HG03103 (cell line): ENCODE measurements around the gene ADARB1.

Experiments used
- ATAC-seq: cut with Tn5 transposase; IDR thresholded peaks from one replicate; pipeline ENCODE4 v1.9.1; 2021; ENCODE audit warnings: low read depth; ENCODE audit not compliant: unreplicated experiment

ADARB1 gene

DNA sequence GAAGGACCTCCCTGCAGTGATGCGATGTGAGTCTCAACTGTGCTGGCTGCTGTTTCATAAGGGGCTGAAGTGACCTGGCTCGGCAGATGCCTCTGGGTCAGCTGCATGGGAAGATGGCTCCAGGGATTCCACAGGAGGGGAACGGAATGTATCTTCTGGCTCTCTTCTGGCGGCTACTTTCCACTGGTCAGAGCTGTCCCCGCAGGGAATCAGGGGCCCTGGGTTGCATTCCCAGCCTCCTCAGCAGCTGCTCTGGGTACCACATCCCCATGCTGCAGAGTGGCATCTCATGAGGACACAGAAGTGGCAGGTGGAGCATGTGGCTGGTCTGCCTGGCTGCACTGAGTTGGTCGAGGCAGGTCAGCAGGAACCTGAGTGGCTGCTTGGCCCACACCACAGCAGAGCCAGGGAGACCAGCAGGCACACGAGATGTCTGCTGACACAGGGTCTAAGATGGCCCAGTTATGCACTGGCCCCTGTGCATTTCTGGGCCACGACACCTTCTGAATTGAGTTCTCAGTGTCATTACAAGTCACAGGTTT is 170.5 kb downstream of the ADARB1 start:
- ATAC-seq, result no peak

DNA sequence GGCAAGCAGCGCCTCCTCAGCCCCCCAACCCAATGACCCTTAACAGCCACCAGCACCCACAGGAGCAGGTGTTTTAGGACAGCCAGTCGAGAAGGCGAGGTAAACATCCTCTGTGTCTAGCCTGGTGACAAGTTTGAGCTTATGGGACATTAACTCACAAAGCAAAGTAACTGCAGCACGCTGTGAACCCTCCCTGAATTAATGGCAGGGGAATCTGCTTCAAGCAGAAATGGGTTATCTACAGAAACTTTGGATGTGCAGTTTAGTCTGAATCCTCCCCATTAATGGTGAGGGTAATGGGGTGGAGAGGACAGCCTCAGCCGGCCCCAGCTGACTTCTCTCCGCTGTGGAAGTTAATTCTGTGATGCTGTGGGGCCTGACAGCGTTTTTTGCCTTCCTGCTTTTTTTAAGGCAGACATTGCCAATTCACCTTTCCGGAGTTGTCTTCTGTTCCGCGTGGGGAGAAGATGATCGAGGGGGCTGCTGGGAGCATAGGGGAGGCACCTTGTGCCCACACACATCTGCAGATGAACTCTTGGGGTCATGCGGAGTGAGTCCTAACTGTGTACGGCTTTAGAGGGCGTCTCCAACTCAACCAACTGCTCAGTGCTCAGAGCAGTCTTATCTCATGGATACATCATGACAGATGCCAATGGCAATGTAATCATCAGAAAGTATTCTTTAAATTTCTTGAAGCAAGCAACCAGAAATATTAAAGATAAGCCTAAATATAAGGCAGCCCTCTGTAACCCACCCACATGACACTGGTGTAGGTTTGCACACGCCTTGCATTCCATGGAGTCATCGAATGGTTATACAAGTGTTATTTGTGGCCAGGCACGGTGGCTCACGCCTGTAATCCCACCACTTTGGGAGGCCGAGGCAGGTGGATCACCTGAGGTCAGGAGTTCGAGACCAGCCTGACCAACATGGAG is 172.3 kb downstream of the ADARB1 start:
- no peak for ATAC-seq

DNA sequence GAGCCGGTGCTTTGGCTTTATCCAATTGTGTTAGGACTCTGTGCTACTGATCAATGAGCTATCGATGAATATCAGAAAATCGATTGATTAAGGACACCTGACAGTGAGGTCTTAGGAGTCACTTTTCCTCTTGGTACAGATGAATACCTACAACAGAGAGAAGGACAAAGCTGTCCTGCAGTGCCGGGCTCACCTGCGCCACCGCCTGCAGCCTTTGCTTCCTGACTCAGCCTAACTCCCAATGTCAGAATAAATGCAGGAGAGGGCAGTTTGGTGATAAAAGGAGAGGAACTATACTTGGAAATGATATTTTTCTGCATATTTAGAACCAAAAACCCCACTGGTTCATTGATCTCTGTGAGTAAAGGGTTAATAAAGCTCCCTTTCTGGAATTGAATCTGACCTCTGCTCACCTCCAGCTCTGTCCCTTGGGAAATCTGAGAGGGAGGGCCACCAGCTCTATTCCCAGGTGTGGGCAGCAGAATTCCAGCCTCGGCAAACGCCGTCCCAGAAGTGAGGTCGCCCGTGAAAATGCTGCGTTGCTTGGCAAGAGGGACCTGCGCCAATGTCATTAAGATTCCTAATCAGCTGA is 174.0 kb downstream of the ADARB1 start:
- ATAC-seq, result no peak

DNA sequence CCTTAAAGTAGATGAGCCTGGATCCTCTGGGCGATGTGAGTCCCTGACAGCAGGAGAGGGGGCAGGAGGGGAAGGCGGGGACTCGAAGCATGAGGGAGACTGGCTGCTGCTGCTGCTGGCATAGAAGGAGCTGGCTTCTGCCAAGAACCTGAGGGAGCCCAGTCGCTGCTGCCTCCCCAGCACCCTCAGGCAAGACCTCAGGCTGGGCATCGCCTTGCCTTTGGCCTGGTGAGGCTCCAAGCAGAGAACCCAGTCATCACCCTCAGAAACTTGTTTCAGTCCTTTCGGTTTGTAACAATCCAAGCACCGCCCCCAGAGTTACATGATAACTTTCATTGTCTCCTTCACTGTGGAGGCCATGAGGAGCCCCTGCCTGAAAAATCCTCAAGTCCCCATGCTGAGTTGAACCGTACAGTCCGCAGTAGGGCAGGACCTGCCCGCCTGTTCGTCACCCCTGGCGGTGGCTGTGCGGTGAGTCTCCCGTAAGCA is 174.6 kb downstream of the ADARB1 start:
- ATAC-seq, result no peak

DNA sequence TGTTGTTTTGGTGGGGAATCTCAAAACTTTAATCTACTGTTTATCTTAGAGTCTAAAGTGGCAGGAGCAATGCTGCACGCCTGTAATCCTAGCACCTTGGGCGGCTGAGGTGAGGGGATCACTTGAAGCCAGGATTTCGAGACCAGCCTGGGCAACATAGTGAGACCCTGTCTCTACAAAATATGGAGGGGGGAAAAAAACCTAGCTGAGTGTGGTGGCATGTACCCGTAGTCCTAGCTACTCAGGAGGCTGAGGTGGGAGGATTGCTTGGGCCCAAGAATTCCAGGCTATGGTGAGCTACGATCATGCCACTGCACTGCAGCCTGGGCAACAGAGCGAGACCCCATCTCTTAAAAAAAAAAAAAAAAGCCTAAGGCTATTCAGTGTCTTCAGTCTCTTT is 175.2 kb downstream of the ADARB1 start:
- ATAC-seq, result no peak

DNA sequence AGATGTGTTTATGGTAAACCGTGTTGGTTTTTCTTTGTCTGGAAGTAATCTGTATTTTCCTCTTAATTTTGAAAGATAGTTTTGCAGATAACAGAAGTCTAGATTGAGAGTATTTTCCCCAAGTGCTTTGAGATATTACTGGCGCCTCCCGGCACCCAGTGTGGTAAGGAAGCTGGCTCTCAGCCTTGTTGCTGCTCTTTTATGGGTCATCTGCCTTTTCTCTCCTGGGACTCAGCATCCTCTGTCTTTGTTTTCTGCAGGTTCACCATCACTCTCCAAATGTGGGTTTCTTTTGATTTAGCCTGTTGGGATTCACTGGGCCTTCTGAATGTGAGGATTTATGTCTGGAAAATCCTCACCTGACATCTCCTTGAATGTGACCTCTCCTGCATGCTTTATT is 175.9 kb downstream of the ADARB1 start:
- no peak for ATAC-seq

DNA sequence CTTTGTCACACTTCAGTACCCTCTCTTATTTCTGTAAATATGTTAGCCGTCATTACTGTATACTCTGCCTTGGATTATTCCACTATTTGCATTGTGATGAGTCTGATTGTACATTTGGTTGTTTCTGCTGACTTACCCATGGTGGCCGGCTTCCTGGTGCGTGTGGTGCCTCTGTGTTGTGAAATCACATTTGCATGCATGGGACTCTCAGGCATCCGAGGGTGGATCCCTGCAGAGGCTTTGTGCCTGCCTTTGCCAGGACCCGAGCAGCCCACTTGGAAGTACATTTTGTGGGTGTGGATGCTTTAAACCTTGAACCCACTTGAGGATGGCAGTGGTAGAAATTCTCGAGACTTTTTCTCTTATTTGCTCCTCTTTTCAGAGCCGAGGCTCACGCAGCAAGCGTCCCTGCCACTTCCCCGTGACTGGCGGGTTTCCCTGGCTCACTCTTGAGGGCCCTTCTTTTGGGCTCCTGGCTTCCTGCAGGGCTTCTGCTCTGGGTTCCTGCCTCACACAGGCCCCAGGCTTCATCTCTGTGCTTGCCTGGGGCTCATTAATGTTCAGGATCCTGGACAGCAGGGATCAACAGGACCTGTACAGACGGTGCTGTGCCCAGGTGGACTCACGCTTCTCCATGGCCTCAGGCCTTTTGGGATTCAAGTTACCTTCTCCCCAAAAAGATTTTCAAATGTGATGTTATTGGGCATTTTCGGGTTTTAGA is 176.7 kb downstream of the ADARB1 start:
- no peak for ATAC-seq

DNA sequence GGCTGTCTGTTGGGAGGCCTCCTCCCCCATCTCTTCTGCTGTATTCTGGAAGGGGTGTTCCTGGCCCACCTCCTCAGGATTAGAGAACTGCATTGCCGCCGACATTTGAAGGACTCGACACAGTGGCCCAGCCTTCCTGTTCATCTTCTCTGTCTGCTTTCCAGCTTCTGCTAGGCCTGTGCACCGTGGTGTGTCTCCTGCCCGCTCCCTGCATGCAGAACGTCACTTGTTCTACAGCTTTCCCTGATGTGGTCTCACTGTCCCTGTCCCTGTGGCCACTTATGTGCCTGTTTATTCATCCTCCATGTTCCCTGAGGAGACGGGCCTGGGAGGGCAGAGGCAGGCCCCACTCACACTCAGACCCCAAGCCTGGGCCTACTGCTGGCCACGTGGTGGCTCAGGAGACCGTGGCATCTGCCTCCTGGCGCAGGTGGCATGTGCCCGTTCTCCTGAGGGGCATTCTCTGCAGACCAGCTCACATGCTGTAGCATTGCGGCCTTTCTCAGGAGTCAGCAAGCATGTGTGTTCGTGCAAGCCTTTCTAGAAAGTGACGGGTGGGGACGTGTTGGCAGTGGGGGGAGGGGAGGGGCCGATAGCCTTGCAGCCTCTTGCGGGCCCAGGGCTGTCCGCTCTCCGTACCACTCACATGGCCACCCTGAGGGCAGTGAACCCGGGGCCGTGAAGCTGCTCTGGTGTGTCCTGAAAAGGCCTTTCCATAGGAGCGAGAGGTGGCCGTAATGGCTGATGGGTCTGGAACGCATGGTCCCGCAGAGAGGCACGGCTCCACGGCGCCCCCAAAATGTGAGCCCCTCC is 177.5 kb downstream of the ADARB1 start:
- no peak for ATAC-seq

DNA sequence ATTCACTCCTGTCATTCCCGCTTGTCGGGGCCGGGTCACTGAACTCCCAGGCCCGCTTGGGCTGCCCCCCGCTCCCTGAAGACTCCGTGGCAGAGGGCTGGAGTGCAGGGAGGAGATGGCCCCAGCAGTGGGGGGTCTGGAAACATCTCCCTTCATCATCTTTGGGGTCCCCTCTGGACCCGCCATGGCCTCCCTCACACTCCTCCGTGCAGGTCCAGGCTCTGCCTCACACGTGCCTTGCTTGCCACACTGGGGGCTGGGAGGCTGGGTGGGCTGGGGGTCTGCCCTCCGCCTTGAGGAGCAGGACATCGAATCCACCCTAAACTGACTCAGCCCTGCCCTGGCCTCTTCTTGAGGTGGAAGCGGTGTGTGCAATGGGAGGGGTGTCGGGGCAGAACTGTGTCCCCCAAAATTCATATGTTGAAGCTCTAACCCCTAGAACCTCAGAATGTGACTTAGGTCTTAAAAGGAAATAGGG is 178.1 kb downstream of the ADARB1 start:
- ATAC-seq, result no peak

DNA sequence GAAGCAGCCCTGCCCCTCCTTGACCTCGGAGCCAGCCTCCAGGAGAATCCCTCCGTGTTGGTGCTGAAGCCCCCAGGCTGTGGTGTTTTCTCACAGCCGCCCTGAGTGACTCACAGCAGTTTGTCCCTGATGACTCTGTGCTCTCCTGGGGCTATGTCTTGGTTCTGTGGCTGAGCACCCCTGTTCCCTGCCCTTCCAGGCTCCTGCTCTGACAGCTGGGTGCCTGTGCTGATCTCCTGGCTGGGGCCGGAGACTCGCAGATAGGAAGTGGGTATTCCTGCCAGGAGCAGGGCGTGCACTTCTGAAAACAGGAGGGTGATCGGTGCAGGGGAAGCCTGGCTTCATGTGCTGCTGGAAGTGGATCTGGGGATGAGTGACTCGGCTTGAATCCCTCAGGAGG is 178.8 kb downstream of the ADARB1 start:
- no peak for ATAC-seq

DNA sequence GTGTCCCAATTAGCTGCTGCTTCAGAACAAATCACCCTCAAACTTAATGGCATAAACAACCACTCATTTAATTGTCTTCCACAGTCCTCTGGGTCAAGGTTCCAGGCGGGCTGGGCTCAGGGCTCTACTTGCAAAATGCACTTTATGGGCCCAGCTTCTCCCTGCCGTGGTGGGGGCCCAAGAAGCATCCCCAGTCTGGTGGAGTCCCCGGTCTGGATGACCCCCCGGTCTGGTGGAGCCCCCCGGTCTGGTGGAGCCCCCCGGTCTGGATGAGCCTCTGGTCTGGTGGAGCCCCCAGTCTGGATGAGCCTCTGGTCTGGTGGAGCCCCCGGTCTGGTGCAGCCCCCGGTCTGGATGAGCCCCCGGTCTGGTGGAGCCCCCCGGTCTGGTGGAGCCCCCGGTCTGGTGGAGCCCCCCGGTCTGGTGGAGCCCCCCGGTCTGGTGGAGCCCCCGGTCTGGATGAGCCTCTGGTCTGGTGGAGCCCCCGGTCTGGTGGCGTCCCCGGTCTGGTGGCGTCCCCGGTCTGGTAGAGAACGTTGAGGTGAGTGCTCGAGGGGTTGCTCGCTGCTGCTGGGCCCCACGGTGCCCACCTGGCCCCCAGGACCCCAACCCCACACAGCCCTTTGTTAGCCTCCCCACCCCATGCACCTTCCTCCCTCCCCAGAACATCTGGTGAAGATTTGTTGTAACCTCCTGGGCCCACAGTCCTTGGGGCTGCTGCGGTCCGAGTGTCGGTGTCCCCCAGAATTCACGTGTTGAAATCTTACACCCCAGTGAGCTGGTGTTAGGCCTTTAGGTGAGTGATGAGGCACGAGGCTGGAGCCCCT is 179.5 kb downstream of the ADARB1 start:
- ATAC-seq, result no peak

DNA sequence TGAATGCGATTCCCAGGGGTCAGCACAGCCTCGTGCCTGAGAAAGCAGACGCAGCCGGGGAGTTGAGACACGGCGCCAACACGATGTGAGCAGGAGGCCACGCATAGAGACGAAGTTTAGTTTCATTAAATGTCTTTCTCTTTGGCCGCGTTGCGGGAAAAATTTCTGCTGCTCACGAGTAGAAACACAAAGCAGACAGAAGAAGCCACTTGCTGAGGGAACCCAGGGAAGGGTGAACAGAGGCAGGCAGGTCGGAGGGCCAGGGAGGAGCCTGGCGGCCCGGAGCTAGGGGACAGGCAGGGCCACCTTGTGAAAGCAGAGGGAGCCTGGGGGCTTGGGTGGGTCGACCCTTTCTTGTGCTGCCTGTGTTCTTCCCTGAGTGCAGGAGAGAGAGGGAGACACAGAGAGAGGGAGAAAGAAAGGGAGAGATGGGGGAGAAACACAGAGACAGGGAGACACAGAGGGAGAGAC is 180.1 kb downstream of the ADARB1 start:
- no peak for ATAC-seq

DNA sequence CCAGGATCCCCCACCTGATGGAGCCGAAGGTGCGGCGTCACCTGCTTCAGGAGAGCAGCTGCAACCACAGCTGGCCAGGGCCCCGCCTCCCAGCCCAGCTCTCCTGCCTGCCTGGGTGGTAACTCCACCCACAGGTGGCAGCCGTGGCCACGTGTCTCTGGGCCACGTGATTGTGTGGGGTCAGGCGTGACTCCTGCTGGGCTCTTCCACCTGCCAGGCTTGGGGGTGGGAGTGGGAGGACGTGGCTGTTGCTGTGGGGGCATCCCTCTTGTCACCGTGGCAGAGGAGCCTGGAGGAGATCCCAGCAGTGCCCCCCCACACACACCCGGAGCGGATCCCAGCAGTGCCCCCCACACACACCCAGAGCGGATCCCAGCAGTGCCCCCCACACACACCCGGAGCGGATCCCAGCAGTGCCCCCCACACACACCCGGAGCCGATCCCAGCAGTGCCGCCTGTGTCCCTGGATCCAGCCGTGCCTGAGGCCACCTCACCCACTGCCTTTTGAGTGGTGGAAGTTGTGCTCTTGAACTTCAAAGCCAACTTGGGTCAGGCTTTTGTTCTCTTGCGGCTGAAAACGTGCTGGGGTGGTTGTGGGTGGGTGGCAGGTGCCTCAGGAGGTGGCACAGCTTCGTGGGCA is 181.1 kb downstream of the ADARB1 start:
- no peak for ATAC-seq

DNA sequence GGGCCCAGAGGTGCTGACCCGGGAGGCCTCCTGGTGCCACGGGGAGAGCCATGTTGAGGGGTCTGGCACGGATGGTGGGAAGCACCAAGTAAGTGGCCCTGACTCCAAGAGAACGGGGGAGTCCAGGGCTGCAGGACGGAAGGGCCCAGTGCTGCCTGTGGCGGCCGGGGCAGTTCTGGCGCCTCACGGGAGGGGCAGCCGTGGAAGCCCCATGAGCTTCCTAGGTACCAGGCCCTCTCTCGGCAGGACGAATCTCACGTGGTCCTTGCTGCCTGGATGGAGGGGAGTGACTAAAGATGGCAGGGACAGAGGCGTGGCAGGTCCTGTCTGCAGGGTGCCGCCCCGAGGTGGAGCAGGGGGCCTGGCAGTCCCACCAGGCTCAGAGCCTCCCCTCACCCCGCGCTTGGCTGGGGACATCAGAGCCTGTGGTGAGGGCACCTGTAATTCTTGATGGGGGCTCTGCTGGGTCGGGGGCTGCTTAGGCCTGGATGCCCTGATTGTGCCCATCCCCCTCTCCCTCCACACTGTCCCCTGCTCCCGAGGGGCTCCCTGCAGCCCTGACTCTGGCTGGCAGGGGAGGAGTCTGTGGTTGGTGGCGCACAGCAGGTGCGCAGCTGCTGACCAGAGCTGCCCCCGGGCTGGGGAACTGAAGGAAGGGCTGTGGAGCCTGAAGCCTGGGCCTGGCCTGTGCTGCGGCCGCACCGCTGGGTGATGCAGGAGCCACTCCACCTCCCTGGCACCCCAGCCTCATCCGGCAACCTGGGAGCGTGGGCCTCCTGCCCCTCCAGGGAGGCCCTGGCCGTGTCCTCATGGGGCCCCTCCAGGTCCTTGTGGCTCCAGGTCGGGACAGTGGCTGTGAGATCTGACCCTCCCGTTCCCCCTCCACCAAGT is 181.9 kb downstream of the ADARB1 start:
- no peak for ATAC-seq

DNA sequence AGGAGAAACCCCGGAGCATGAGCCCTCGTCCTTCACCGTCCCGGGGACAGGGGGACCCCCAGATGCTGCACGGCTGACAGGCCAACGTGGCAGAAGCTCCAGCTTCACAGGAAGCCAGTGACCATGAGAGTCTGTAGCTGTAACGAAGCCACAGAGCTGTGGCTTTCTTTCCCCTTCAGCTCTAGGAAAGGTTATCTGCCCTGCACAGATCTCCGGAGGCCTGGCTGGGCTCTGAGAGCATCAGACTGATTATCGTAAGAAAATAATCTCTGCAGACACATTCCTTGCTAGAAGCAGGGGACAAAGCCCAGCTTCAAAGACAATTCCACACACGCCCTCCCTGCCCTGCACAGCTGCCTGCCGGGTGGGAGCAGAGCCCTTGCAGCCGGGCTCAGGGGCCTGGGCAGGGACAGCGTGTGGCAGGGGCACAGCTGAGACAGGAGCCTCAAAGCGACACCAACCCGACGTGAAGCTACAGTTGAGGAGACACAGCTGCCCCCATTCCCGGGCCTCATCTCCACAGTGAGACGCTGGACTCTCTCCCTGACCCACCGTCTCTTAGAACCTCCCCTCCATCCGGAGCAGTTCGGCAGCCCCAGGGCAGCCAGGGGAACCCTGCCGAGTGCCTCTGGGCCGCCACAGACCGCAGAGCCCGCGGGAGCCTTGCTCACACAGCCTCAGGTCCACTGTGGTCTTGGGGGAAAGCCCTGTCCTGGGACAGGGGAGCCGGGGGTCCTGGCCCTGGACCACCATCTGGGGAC is 182.7 kb downstream of the ADARB1 start:
- no peak for ATAC-seq

DNA sequence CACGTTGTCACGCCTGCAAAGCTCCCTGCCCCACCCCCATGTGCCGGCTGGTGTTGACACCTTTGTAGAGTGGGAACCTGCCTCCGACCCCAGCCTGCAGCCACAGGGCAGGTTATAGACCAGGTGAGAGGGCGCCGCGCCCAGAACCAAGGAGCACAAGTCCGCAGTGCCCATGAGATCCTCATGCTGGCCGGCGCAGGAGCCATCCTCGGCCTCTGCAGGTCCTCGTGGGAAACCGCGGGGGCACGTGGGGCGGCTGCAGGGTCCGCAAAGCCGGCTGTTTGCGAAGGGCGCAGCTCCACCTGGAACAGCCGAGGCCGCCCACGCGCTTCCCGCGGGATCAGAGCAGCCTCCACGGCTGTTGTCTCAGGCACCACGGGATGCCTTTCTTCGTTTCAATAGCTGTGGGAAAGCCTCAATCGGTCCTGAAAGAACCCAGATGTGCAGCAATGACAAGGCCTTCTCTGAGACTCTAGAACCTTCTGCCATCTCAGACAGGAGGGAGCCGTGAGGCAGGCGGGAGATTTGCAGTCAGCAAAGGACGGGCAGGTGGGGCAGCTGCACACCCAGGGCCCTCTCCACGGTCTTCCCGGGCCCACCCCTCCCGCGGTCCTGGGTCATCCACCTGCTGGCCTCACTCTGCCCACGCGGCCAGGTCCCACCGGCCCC is 183.4 kb downstream of the ADARB1 start:
- ATAC-seq, result no peak
